GM23248 (cell line): Measurements from ENCODE around the gene DRD2.

Experiments used
- EZH2 ChIP-seq: fragments of 200-600 bp; sonication (generic); IDR thresholded peaks from 2 replicates; pipeline ENCODE4 v1.6.1; 2018; ENCODE audit warnings: antibody characterized with exemption, mild to moderate bottlenecking; ENCODE audit not compliant: insufficient read depth, poor library complexity, severe bottlenecking
- EZH2phosphoT487 ChIP-seq: fragments of 200-600 bp; sonication (generic); IDR thresholded peaks from 2 replicates; pipeline ENCODE4 v1.6.1; 2018; ENCODE audit warnings: antibody characterized with exemption, moderate library complexity, mild to moderate bottlenecking, low read depth; ENCODE audit not compliant: insufficient read depth

GRCh38 chr11:113487622-113488021 lies 12.4 kb upstream of the DRD2 start:
- TF ChIP-seq EZH2phosphoT487 (no peak), EZH2 (no peak)
